Ovary (tissue), 3 donors: Measurements from ENCODE around the gene RAB40B.

Source experiments
- EP300 ChIP-seq: sonication (generic); formaldehyde crosslinking; IDR thresholded peaks from one replicate; pipeline ENCODE4 v1.6.1; 2017; ENCODE audit warnings: antibody characterized with exemption
- POLR2A ChIP-seq: fragments of 450-650 bp; IDR thresholded peaks from one replicate; pipeline ENCODE4 v1.6.1; 2017; ENCODE audit warnings: antibody characterized with exemption, mild to moderate bottlenecking, moderate library complexity
- TF ChIP-seq, protein P1 (sequence below), 3 donors: fragments of 450-650 bp in 2 of 3; fragments of 200-600 bp in 1 of 3; IDR thresholded peaks; one replicate each; pipeline versions ENCODE4 v1.5.1 to v1.8.0; 2016 to 2022; ENCODE audit warnings: antibody characterized with exemption in 3 of 3, mild to moderate bottlenecking in 1 of 3
- donor health status: DM: no; HTN: no; CAD: no.

DNA sequence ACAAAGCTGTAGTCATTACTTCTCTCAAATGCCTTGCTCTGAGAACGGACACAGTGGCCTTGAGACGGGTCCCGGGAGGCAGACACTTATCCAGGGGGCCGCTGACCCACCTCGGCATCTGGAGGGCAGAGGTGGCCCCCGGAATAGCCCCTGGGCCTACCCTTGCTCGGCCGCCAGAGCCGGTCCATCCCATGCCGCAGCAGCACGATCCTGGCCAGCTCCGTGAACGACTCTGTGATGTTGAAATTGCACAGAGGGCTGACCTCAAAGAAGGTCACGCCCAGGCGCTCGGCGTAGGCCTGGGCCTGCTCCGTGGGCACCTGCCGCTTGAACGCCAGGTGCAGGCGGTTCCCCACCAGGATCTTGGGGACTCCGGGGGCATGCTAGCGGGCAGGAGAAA, 40.2 kb downstream of the RAB40B start:
- TF ChIP-seq, protein P1, sequence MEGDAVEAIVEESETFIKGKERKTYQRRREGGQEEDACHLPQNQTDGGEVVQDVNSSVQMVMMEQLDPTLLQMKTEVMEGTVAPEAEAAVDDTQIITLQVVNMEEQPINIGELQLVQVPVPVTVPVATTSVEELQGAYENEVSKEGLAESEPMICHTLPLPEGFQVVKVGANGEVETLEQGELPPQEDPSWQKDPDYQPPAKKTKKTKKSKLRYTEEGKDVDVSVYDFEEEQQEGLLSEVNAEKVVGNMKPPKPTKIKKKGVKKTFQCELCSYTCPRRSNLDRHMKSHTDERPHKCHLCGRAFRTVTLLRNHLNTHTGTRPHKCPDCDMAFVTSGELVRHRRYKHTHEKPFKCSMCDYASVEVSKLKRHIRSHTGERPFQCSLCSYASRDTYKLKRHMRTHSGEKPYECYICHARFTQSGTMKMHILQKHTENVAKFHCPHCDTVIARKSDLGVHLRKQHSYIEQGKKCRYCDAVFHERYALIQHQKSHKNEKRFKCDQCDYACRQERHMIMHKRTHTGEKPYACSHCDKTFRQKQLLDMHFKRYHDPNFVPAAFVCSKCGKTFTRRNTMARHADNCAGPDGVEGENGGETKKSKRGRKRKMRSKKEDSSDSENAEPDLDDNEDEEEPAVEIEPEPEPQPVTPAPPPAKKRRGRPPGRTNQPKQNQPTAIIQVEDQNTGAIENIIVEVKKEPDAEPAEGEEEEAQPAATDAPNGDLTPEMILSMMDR (IDR thresholded peaks at IDR 0.05), result no peak
- TF ChIP-seq POLR2A (no peak), EP300 (no peak)
